Ovary (tissue), 3 donors: ENCODE measurements around the gene MMEL1.

Experiments
- CTCF ChIP-seq, 3 donors: fragments of 450-650 bp in 2 of 3; fragments of 200-600 bp in 1 of 3; IDR thresholded peaks; one replicate each; pipeline versions ENCODE4 v1.5.1 to v1.8.0; 2016 to 2022; ENCODE audit warnings: antibody characterized with exemption in 3 of 3, mild to moderate bottlenecking in 1 of 3
- EP300 ChIP-seq: sonication (generic); formaldehyde crosslinking; IDR thresholded peaks from one replicate; pipeline ENCODE4 v1.6.1; 2017; ENCODE audit warnings: antibody characterized with exemption
- donor health status: DM: no; HTN: no; CAD: no.

DNA sequence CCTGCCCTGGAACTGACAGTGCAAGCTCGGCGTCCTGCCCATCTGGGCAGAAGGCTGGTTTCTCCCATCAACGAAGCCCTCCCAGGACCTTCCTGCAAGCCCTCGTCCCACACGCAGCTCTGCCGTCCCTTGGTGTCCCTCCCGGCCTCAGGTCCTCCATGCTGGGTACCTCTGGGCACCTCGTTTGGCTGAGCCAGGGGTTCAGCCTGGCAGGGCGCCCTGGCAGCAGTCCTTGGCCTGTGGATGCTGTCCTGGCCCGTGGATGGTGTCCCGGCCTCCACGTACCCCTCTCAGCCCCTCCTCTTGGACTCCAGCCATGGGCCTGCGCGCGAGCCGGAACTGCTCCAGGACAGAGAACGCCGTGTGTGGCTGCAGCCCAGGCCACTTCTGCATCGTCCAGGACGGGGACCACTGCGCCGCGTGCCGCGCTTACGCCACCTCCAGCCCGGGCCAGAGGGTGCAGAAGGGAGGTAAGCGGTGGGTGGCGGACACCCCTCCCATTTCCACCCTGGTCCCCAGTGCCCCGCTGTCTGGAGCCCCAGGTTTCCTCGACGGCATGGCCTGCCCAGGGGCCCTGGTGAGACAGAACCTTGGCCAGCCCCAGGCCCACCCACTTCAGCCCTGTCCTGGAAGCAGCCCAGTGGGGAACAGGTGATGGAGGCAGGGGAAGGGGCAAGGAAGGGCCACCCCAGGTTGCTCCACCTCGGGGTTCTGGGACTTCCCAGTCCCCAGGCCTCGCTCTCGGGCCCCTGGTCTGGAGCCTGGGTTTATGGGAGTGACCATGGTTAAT, 73.1 kb downstream of the MMEL1 start:
- TF ChIP-seq CTCF (IDR thresholded peaks at IDR 0.05): no peak
- TF ChIP-seq EP300: no peak
